B cell (primary cell): Measurements from ENCODE around the gene LAMA1.

ENCODE experiments used
- EZH2 ChIP-seq: IDR thresholded peaks from 2 replicates; pipeline ENCODE4 v1.6.1; 2012; ENCODE audit warnings: borderline replicate concordance, low read depth, mild to moderate bottlenecking, moderate library complexity, low read length; ENCODE audit not compliant: insufficient read depth, poor library complexity, severe bottlenecking
- TF ChIP-seq, protein P1 (sequence below): fragments of 200-600 bp; IDR thresholded peaks from one replicate; pipeline ENCODE4 v1.8.0; 2022; ENCODE audit warnings: antibody characterized with exemption, mild to moderate bottlenecking

DNA sequence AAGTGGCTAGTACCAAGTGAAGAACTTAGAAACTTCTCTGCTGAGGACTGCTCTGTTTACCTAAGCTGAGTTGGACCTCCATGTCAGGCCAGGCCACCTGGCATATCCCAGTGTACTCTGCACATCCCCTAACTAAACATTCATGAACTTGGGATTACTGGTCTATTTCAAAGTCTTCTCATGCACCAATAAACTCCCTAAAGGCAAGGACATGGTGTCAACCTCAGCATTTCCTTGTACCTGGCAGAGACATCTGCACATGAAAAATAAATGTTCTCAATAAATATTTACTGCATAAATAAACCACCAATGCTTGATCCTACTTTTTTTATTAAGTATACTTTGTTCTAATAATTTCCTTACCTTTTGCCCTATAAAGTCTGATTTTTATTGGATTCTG lies 124.8 kb downstream of the LAMA1 start:
- TF ChIP-seq, protein P1, sequence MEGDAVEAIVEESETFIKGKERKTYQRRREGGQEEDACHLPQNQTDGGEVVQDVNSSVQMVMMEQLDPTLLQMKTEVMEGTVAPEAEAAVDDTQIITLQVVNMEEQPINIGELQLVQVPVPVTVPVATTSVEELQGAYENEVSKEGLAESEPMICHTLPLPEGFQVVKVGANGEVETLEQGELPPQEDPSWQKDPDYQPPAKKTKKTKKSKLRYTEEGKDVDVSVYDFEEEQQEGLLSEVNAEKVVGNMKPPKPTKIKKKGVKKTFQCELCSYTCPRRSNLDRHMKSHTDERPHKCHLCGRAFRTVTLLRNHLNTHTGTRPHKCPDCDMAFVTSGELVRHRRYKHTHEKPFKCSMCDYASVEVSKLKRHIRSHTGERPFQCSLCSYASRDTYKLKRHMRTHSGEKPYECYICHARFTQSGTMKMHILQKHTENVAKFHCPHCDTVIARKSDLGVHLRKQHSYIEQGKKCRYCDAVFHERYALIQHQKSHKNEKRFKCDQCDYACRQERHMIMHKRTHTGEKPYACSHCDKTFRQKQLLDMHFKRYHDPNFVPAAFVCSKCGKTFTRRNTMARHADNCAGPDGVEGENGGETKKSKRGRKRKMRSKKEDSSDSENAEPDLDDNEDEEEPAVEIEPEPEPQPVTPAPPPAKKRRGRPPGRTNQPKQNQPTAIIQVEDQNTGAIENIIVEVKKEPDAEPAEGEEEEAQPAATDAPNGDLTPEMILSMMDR = no peak
- TF ChIP-seq EZH2 = no peak
